Omental fat pad (tissue), 4 donors: ENCODE data around the gene C9orf57. TPM values are rescaled to one million over a fixed set of nuclear protein-coding genes. Genes with fewer than 3 reads are reported as not detected.

ENCODE experiments used
- ATAC-seq: fragments of 150-250 bp; one replicate; pipeline ENCODE4 v1.9.1; 2016; ENCODE audit warnings: mild to moderate bottlenecking, moderate library complexity; ENCODE audit not compliant: low FRiP score
- DNase-seq: peaks from one replicate; pipeline ENCODE4 v3.0.0-alpha.2; 2019; ENCODE audit warnings: low spot score
- CTCF ChIP-seq, 3 donors: fragments of 450-650 bp; IDR thresholded peaks; one replicate each; pipeline ENCODE4 v1.5.1; 2016 to 2017; ENCODE audit warnings: antibody characterized with exemption in 3 of 3, mild to moderate bottlenecking in 3 of 3, moderate library complexity in 2 of 3
- total RNA-seq, 4 donors: library from RNA; depleted of rRNA; stranded (reverse); fragments of >200 nt; gene quantifications; one replicate each; pipeline ENCODE4 v1.1.0, GENCODE V29; 2016

Gene C9orf57
- total RNA-seq, 4 donors from 2014 or later: not detected

DNA sequence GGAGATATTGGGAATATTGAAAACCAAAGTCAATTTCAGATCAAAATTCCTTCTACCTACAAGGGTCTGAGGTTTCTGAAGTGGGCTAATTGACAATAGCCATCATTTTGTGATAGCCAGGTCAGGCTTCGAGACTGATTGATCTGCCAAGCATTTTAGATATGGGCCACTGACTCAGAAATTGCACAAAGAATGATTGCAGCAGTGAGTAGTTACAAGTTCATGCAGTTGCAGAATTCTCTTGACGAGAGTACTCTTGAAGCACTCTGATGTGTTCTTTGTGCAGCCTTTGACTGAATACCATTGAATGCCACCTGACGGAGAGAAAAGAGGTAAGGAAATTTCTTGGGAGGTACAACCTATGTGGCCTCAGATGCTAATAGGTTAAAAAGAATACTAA lies 8.3 kb downstream of the C9orf57 start:
- no peak for TF ChIP-seq CTCF (IDR thresholded peaks at IDR 0.05)

DNA sequence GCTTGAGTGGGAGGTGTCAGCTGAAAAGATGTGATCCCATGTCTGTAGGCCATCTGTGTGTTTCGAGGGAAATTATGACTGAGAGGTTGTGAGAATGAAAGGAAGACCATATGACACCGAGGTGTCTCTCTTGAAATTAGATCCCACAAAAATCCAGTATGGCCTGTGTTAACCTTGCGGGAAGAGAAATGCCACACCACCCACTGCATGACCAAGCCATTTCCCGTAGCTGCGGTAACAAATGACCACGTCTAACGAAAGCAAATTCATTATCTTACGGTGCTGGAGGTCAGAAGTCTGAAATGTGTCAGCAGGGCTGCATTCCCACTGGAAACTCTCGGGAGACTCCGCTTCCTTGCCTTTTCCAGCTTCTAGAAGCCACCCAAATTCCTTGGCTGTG lies 11.6 kb downstream of the C9orf57 start:
- ATAC-seq (no peak), DNase-seq (no peak)
- no peak for TF ChIP-seq CTCF (IDR thresholded peaks at IDR 0.05)

More for the DNA sequence above, 8.3 kb downstream of the C9orf57 start:
- DNase-seq: no peak
- ATAC-seq: no peak

- ATAC-seq (no peak), DNase-seq (no peak)
- no peak for TF ChIP-seq CTCF (IDR thresholded peaks at IDR 0.05)
Measured at GRCh38 chr9:72046630-72047456, 13.6 kb downstream of the C9orf57 start.

- DNase-seq (no peak), ATAC-seq (no peak)
- TF ChIP-seq CTCF (IDR thresholded peaks at IDR 0.05): no peak
Measured at GRCh38 chr9:72044095-72044494, 16.3 kb downstream of the C9orf57 start.

DNA sequence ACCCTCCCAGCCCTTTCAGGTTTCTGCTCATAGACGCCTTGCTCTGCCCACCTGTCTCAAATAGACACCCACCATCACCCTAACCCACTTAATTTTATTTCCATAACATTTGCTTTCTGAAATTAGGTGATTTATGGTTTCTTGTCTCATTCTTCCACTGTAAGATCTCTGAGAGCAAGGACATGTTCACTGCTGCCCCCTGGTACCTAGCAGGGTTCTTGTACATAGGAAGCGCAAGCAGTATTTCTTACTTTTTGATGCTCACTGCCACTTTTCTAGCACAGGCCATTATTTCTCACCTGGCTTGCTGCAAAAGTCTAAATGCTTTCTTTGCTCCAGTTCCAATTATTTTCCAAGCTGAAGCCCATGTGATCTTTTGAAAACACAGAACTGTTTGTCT lies 16.8 kb downstream of the C9orf57 start:
- TF ChIP-seq CTCF (IDR thresholded peaks at IDR 0.05): no peak
- no peak for DNase-seq
- no peak for ATAC-seq

DNA sequence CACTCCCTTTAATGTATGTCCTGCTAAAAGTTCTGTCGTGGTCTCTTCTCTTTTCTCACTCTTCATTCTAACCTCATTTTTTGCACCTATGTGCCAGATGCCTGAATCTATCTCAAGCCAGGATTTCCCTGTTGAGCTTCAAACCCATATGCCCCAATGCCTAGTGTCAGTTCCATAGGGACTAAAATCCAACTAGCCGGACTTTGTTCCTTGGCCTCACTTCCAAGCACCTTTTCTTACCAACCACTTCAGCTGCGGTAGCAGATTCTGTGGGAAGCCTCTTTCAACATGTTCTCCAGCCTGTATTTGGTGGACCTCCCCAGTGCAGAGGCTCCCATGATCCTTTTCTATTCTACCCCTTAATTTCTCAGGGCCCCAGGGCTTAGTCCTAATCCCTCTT lies 17.5 kb downstream of the C9orf57 start:
- no peak for DNase-seq
- no peak for ATAC-seq
- no peak for TF ChIP-seq CTCF (IDR thresholded peaks at IDR 0.05)

DNA sequence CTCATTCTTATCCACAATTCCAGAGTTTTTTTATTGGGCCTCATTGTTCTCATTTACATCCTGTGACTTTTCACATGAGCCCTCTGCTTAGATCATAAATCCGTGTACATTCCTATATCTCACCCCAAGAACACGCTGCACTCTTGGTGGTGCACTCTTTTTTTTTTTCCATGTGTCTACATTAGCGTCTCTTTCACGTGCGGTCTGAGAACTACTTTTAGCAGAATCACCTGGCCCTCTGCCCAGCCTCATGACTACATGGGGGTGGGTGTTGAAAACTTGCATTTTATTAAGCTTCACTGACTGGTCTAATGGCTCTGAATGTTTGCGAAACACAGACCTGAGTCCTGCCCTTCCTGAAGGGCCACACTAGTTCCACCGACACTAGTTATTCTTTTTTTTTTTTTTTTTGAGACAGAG lies 18.6 kb downstream of the C9orf57 start:
- peak; percentile 53 for DNase-seq
- ATAC-seq: no peak
- no peak for TF ChIP-seq CTCF (IDR thresholded peaks at IDR 0.05)
